Measurements from ENCODE around the gene MCTP1.

- no peak for TF ChIP-seq POLR2AphosphoS5 (IDR thresholded peaks at IDR 0.05; ENCODE audit: insufficient read depth in 1 of 2, low read depth in 1 of 2)
- TF ChIP-seq POLR2A (IDR thresholded peaks at IDR 0.05) = no peak
- no peak for TF ChIP-seq CTCF (IDR thresholded peaks at IDR 0.05)
These were observed 103.2 kb downstream of the MCTP1 start for GRCh38 chr5:95181644-95182043.

All from vagina (tissue), 2 donors.